IPS-15b (cell line): Measurements from ENCODE around the gene MUCL3.
A peak's percentile ranks its signal among the peaks of the same experiment; 100 is the strongest.
"Not testable (repeated sequence)": the region's sequence is repeated elsewhere in the genome, so short reads cannot be mapped to it uniquely, and the experiment has no call there.

Experiments
- H3K27me3 ChIP-seq: one replicate; pipeline ENCODE4 v1.6.1; 2013; ENCODE audit warnings: low read length; ENCODE audit not compliant: control insufficient read depth, insufficient read depth
- H3K36me3 ChIP-seq: one replicate; pipeline ENCODE4 v1.6.1; 2013; ENCODE audit warnings: low read length; ENCODE audit not compliant: control insufficient read depth, insufficient read depth
- H3K4me1 ChIP-seq: one replicate; pipeline ENCODE4 v1.6.1; 2013; ENCODE audit warnings: mild to moderate bottlenecking, low read length; ENCODE audit not compliant: control insufficient read depth, insufficient read depth
- H3K4me3 ChIP-seq: one replicate; pipeline ENCODE4 v1.5.1; 2013; ENCODE audit warnings: low read depth, low read length
- H3K9ac ChIP-seq: one replicate; pipeline ENCODE4 v1.6.1; 2013; ENCODE audit warnings: low read depth, mild to moderate bottlenecking, low read length
- H3K9me3 ChIP-seq: one replicate; pipeline ENCODE4 v1.6.1; 2013; ENCODE audit warnings: mild to moderate bottlenecking, low read length; ENCODE audit not compliant: control insufficient read depth, insufficient read depth

The MUCL3 gene

DNA sequence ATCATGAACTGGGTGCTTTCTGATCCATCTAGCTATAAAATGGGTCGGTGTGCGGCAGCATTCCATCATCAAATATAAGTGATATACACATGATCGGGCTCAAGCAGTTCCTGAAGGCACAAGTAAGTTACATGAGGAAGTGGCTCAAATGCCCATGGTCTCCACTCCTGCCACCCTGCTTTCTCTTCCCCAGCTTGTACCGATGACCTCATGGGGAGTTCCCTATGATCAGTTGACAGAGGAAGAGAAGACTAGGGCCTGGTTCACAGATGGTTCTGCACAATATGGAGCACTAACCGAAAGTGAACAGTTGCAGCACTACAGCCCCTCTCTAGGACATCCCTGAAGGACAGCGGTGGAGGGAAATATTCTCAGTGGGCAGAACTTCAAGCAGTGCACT, 28.4 kb downstream of the MUCL3 start:
- H3K9ac ChIP-seq, H3K27me3 ChIP-seq, H3K4me1 ChIP-seq, H3K4me3 ChIP-seq, H3K36me3 ChIP-seq, H3K9me3 ChIP-seq: not testable (repeated sequence)

DNA sequence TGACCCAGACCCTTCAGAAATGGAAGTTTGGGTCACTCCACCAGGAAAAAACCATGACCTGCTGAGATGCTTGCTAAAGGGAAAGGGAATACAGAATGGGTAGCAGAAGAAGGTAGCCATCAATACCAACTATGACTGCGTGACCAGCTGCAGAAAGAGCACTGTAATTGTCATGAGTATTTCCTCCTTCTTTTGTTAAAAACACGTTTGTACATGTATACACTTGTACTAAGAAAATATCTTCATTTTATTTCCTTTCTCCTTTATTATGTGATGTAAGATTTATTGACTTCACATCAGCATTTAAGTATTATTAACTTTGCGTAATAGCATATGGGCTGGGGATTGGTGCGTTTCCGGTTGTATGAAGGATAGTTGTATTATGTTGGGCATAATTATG, 30.2 kb downstream of the MUCL3 start:
- Histone ChIP-seq H3K36me3 (no peaks in the 10 kb centered on the region), H3K9ac (no peak overlapping the region), H3K4me1 (no peaks in the 10 kb centered on the region), H3K4me3 (no peak overlapping the region), H3K9me3 (no peaks in the 10 kb centered on the region), H3K27me3 (no peaks in the 10 kb centered on the region)

DNA sequence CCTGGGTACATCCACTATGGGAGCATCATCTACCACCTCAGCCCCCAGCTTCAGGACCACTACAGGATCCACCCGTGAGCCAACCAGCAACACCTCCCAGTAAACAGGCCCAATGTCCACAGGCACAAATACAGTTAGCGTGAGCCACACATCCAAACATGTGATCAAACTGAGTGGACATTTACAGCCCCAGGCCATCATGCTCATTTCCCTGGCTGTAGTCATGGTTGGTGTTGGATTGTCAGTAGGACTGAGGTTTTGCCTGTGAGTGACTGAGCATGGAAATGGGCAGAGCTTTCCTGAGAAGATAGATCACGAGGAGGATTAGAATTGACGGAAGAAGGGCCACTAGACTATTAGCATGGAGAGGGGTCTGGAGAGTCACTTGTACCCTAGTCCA, 32.0 kb downstream of the MUCL3 start:
- Histone ChIP-seq H3K9me3 (no peaks in the 10 kb centered on the region), H3K9ac (no peak overlapping the region), H3K27me3 (no peaks in the 10 kb centered on the region), H3K4me1 (no peaks in the 10 kb centered on the region), H3K4me3 (no peak overlapping the region), H3K36me3 (no peaks in the 10 kb centered on the region)

DNA sequence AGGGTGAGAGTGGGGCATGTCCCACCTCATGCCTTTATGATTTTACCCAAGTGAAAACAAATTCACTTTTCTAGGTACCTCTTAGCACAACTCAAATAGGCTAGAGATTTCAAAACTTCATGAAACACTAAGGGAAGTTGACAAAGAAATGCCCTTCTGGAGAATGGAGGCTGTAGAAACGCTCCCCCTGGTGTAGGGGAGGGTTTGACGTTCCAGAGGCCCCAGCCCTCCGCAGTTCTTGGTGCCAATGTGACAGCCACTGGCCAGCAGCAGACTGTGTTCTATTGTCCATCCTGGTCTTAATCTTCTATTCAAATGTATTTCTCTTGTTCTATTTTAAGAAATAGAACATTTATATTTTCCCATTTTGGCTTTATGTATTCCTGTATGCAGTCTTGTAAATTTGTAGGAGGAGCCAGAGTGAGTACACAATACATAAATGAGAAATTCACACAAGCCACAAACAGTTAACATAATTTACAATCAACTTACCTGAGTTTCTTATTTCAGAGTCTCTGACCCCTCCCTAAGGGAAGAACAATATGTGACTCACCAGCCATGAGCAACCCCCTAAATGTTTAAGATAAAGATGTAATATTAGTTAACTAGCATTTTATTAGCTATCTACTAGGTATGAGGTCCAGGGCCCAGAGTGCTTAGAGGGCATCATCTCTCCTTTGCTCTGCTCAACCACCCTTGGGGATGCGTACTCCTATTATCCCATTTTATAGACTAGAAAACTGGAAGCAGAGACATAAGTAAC, 33.9 kb downstream of the MUCL3 start:
- H3K4me1 ChIP-seq = no peaks in the 10 kb centered on the region
- no peaks in the 10 kb centered on the region for H3K27me3 ChIP-seq
- no peaks in the 10 kb centered on the region for H3K9me3 ChIP-seq
- no peaks in the 10 kb centered on the region for H3K36me3 ChIP-seq
- no peak overlapping the region for H3K4me3 ChIP-seq
- no peak overlapping the region for H3K9ac ChIP-seq

DNA sequence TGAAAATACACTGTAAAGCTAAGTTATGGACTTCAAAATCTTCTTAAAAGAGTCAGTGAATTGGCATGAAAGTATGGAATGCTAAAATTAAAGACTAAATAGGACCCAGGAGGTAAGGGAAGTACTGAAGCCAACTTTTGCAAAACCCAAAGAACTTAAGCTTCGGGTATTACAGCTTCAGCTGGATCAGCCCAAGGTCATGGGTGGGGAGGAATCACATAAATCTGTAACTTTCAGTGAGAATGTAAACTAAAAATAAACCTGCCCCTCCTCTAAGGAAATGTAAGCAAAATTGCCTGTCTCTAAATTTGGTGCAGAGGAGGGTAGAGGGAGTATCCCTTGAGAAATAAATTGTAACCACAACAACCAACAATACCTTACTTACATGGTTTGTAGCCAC, 38.4 kb downstream of the MUCL3 start:
- Histone ChIP-seq H3K4me3 (no peak overlapping the region), H3K27me3 (no peaks in the 10 kb centered on the region), H3K36me3 (no peaks in the 10 kb centered on the region), H3K4me1 (peaks cover 4% of the 10 kb centered on the region), H3K9ac (no peak overlapping the region), H3K9me3 (no peaks in the 10 kb centered on the region)

DNA sequence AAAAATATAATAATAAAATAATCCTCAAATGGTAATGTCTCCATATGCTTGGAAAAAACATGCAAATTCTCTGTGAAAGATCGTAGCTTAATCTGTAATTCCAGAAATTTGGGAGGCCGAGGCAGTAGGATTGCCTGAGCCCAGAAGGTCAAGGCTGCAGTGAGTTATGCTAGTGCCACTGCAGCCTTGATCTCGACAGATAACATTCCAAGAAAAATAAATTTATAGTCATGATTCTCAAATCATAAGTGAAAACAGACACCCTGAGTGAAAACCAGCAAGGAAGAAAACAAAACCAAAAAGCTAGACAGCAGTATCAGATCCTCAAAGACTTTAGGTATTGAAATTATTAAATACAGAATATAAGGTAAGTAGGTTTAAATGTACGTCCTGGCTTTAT, 38.9 kb downstream of the MUCL3 start:
- peaks cover 4% of the 10 kb centered on the region for H3K4me1 ChIP-seq
- no peaks in the 10 kb centered on the region for H3K36me3 ChIP-seq
- no peak overlapping the region for H3K9ac ChIP-seq
- H3K4me3 ChIP-seq = no peak overlapping the region
- no peaks in the 10 kb centered on the region for H3K9me3 ChIP-seq
- H3K27me3 ChIP-seq = no peaks in the 10 kb centered on the region

DNA sequence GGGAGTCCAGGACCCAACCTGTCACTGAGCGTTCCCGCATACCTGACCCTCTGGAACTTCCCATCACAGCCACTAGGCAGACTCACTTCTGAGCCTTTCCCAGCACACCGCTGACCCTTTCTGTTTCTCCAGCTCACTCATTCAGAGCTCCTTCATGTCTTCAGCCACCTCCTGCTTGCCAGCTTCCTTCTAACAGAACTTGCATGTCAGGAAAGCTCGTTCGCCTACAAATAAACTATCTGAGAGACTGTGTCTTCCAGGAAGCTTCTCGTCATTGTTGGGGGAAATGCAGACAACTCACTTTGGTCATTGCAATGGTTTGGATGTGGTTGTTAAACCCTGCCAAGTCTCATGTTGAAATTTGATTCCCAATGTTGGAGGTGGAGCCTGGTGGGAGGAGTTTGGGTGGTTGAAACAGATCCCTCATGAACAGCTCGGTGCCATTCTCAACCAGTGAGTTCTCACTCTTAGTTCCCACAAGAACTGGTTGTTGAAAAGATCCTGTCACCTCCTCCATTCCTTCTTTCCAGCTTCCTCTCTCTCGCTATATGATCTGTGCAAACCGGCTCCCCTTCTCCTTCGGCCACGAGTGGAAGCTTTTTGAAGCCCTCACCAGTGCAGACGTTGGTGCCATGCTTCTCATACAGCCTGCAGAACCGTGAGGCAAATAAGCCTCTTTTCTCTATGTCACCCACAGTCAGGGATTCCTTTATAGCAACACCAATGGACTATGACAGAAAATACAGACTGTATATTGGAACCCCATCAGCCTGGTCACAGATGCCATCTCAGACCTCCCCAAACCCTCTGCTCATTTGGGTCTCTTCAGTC, 41.4 kb downstream of the MUCL3 start:
- peaks cover 4% of the 10 kb centered on the region for H3K4me1 ChIP-seq
- H3K27me3 ChIP-seq = no peaks in the 10 kb centered on the region
- H3K36me3 ChIP-seq = no peaks in the 10 kb centered on the region
- H3K9ac ChIP-seq = no peak overlapping the region
- peak overlapping the region; percentile 19 for H3K4me3 ChIP-seq
- H3K9me3 ChIP-seq = no peaks in the 10 kb centered on the region

DNA sequence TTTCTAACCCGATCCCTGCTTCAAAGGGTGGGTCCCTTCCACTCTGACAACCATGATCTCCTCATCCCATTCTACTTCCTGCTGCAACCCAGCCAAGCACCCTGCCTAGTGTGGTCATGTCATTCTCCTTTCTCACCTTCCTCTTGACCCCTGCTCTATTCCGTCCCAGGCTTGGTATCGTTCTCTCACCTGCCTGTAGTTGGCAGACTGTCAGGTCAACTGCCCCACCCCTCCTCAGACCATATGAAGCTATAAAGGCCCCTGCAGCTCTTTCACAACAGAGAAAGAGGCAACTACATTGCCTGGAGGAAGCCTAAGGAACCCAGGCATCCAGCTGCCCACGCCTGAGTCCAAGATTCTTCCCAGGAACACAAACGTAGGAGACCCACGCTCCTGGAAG, 42.7 kb downstream of the MUCL3 start, which contains the start of gene MUC21:
Gene MUC21 (plus strand): TSS at position 280 of the 400 bp plus-strand sequence. CDS start 241 bp downstream, outside the sequence.
- Histone ChIP-seq H3K9me3 (no peaks in the 10 kb centered on the region), H3K9ac (no peak within 1 kb of the TSS), H3K4me3 (no peak within 1 kb of the TSS), H3K4me1 (peaks cover 4% of the 10 kb centered on the region), H3K36me3 (no peaks in the 10 kb centered on the region), H3K27me3 (no peaks in the 10 kb centered on the region)

DNA sequence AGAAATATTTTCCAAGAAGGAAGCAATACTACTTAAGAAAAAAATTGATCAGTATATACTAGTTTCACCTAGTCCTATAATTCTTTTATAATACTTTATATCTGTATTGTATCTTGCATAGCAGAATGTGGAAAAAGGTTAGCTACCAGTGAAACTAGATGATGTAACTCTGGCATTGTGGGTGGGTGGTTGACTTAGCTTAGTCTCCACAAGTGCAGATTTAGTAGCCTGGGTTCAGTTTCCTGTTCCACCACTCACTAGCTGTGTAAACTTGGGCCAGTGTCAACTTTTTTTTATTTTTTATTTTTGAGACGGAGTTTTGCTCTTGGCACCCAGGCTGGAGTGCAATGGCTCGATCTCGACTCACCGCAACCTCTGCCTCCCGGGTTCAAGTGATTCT, 44.7 kb downstream of the MUCL3 start:
- H3K4me3 ChIP-seq = no peak overlapping the region
- H3K27me3 ChIP-seq = peaks cover 2% of the 10 kb centered on the region

DNA sequence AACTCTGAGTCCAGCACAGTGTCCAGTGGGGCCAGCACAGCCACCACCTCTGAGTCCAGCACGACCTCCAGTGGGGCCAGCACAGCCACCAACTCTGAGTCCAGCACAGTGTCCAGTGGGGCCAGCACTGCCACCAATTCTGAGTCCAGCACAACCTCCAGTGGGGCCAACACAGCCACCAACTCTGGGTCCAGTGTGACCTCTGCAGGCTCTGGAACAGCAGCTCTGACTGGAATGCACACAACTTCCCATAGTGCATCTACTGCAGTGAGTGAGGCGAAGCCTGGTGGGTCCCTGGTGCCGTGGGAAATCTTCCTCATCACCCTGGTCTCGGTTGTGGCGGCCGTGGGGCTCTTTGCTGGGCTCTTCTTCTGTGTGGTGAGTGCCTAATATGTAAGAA, 46.5 kb downstream of the MUCL3 start:
- H3K9me3 ChIP-seq = no peaks in the 10 kb centered on the region
- H3K27me3 ChIP-seq = peaks cover 2% of the 10 kb centered on the region
- no peak overlapping the region for H3K4me3 ChIP-seq
- no peaks in the 10 kb centered on the region for H3K36me3 ChIP-seq
- H3K4me1 ChIP-seq = peaks cover 9% of the 10 kb centered on the region
- no peak overlapping the region for H3K9ac ChIP-seq

More for the DNA sequence above, 44.7 kb downstream of the MUCL3 start:
- Histone ChIP-seq H3K9ac (no peak overlapping the region), H3K36me3 (no peaks in the 10 kb centered on the region), H3K9me3 (no peaks in the 10 kb centered on the region), H3K4me1 (peaks cover 7% of the 10 kb centered on the region)

DNA sequence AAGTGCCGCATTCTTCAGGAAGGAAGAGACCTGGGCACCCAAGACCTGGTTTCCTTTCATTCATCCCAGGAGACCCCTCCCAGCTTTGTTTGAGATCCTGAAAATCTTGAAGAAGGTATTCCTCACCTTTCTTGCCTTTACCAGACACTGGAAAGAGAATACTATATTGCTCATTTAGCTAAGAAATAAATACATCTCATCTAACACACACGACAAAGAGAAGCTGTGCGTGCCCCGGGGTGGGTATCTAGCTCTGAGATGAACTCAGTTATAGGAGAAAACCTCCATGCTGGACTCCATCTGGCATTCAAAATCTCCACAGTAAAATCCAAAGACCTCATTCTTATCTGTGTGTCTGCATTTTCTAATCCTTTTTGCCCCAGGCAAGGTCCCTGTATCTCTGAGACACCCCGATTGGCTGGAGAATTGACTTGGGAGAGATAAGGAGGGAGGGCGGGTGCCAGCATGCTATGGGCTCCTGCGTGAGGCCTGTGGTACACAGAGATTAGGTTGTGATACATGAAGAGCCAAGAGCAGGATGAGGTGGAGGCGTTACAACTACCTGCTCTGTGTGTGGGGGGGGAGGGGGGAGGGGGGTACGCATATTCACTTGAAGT, 47.5 kb downstream of the MUCL3 start:
- Histone ChIP-seq H3K27me3 (peaks cover 2% of the 10 kb centered on the region), H3K9me3 (no peaks in the 10 kb centered on the region), H3K4me3 (no peak overlapping the region), H3K9ac (no peak overlapping the region), H3K36me3 (no peaks in the 10 kb centered on the region), H3K4me1 (peaks cover 6% of the 10 kb centered on the region)
